ENCODE results near the gene TMEM18.

GRCh38 chr2:634041-634440, 43.2 kb downstream of the TMEM18 start:
- no peak for TF ChIP-seq CTCF (conservative IDR thresholded peaks at IDR 0.05; ENCODE audit: low read depth in 2 of 2)
- TF ChIP-seq EZH2phosphoT487 (IDR thresholded peaks at IDR 0.05; ENCODE audit: unreplicated experiment), result no peak
- no peak for TF ChIP-seq EZH2 (IDR thresholded peaks at IDR 0.05; ENCODE audit: low read depth, unreplicated experiment)
- TF ChIP-seq NANOG (IDR thresholded peaks at IDR 0.05; ENCODE audit: borderline replicate concordance), result no peak
- TF ChIP-seq CREB1 (CRISPR knock-in tag; IDR thresholded peaks at IDR 0.05; ENCODE audit: low read depth), result no peak
- no peak for TF ChIP-seq ZNF114 (CRISPR knock-in tag; IDR thresholded peaks at IDR 0.05)
- TF ChIP-seq POLR2AphosphoS5 (IDR thresholded peaks at IDR 0.05; ENCODE audit: low read depth), result no peak
